DOHH2 (cell line): ENCODE results near the gene ATAD3C.
"Not testable (repeated sequence)": the region's sequence is repeated elsewhere in the genome, so short reads cannot be mapped to it uniquely, and the experiment has no call there.

Experiments
- H3F3A ChIP-seq: fragments of 200-600 bp; sonication (generic), shearing (Covaris generic); 2 replicates; pipeline ENCODE4 v1.6.0; 2016; ENCODE audit warnings: antibody characterized with exemption, mild to moderate bottlenecking; ENCODE audit not compliant: control insufficient read depth, insufficient read depth
- H3K27ac ChIP-seq: fragments of 200-600 bp; sonication (generic); 2 replicates; pipeline ENCODE4 v1.5.1; 2014; ENCODE audit warnings: low read depth, mild to moderate bottlenecking, low read length, moderate library complexity
- H3K27me3 ChIP-seq: fragments of 200-600 bp; sonication (generic); 2 replicates; pipeline ENCODE4 v1.6.1; 2014; ENCODE audit warnings: mild to moderate bottlenecking, low read length, mixed read lengths; ENCODE audit not compliant: control insufficient read depth
- H3K36me3 ChIP-seq: fragments of 200-600 bp; sonication (generic); 2 replicates; pipeline ENCODE4 v1.6.1; 2014; ENCODE audit warnings: mild to moderate bottlenecking, low read length, moderate library complexity, mixed read lengths; ENCODE audit not compliant: control insufficient read depth
- H3K4me1 ChIP-seq: fragments of 200-600 bp; sonication (generic); 2 replicates; pipeline ENCODE4 v1.6.1; 2014; ENCODE audit warnings: mild to moderate bottlenecking, low read length, mixed read lengths; ENCODE audit not compliant: control insufficient read depth
- H3K4me2 ChIP-seq: fragments of 200-600 bp; sonication (generic); 2 replicates; pipeline ENCODE4 v1.6.0; 2014; ENCODE audit warnings: mild to moderate bottlenecking, low read length, moderate library complexity
- H3K4me3 ChIP-seq: fragments of 200-600 bp; sonication (generic); 2 replicates; pipeline ENCODE4 v1.5.1; 2014; ENCODE audit warnings: mild to moderate bottlenecking, low read length, mixed read lengths
- H3K79me2 ChIP-seq: fragments of 200-600 bp; sonication (generic); 2 replicates; pipeline ENCODE4 v1.6.1; 2014; ENCODE audit warnings: mild to moderate bottlenecking, low read length, mixed read lengths; ENCODE audit not compliant: control insufficient read depth
- H3K9me2 ChIP-seq: fragments of 200-600 bp; sonication (generic); replicated peaks from 2 replicates; pipeline ENCODE4 v1.6.1; 2014; ENCODE audit warnings: mild to moderate bottlenecking, low read length, mixed read lengths; ENCODE audit not compliant: control insufficient read depth
- H3K9me3 ChIP-seq: fragments of 200-600 bp; sonication (generic); 2 replicates; pipeline ENCODE4 v1.6.1; 2014; ENCODE audit warnings: antibody characterized with exemption, low read length, mixed read lengths; ENCODE audit not compliant: control insufficient read depth, insufficient read depth
- H4K20me1 ChIP-seq: fragments of 200-600 bp; sonication (generic); 2 replicates; pipeline ENCODE4 v1.6.0; 2014; ENCODE audit warnings: low read depth, mild to moderate bottlenecking, antibody characterized with exemption, low read length, moderate library complexity; ENCODE audit not compliant: control insufficient read depth, insufficient read depth
- EZH2phosphoT487 ChIP-seq: fragments of 200-600 bp; sonication (generic); IDR thresholded peaks from 2 replicates; pipeline ENCODE4 v1.6.1; 2017; ENCODE audit warnings: borderline replicate concordance, mild to moderate bottlenecking, antibody characterized with exemption, low read length, moderate library complexity, mixed read lengths
- TF ChIP-seq, protein P1 (sequence below): fragments of 200-600 bp; sonication (generic); IDR thresholded peaks from one replicate; pipeline ENCODE4 v1.5.1; 2014; ENCODE audit warnings: antibody characterized with exemption, mild to moderate bottlenecking, low read depth, low read length; ENCODE audit not compliant: poor library complexity, severe bottlenecking

The ATAD3C gene

DNA sequence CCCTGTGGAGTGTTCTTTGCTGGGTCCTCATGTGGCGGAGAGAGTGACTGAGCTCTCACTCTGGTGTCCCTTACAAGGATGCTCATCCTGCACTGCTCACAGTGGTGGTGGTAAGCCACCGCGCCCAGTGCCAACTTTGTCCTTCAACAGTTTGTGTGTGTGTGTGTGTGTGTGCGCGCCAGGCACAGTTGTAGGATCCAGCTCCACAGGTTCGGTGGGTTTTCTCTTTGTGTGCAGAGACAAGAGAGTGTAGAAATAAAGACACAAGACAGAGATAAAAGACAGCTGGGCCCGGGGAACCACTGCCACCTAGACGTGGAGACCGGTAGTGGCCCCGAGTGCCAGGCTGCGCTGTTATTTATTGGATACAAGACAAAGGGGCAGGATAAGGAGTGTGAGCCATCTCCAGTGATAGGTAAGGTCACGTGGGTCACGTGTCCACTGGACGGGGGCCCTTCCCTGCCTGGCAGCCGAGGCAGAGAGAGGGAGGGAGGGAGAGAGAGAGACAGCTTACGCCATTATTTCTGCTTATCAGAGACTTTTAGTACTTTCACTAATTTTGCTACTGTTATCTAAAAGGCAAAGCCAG lies 55.4 kb downstream of the ATAD3C start:
- peak overlapping the region; percentile 26; the same call in 1 of the 2 replicates for H3K27ac ChIP-seq

DNA sequence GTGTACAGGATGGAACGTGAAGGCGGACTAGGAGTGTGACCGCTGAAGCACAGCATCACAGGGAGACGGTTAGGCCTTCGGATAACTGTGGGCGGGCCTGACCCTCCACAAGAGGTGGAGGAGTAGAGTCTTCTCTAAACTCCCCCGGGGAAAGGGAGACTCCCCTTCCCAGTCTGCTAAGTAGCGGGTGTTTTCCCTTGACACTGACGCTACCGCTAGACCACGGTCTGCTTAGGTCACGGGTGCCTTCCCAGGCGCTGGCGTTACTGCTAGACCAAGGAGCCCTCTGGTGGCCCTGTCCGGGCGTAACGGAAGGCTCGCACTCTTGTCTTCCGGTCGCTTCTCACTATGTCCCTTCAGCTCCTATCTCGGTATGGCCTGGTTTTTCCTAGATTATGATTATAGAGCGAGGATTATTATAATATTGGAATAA lies 55.9 kb downstream of the ATAD3C start:
- H3F3A ChIP-seq, H3K79me2 ChIP-seq, H4K20me1 ChIP-seq, H3K9me3 ChIP-seq, H3K9me2 ChIP-seq, H3K36me3 ChIP-seq, H3K27me3 ChIP-seq: not testable (repeated sequence)
- Histone ChIP-seq H3K27ac (peak overlapping the region; percentile 26; the same call in 1 of the 2 replicates), H3K4me2 (peak overlapping the region; percentile 62), H3K4me1 (peaks cover 15% of the 10 kb centered on the region), H3K4me3 (peak overlapping the region; percentile 55)

More for the DNA sequence above, 55.4 kb downstream of the ATAD3C start:
- not testable (repeated sequence) for H3F3A ChIP-seq, H3K9me2 ChIP-seq, H3K9me3 ChIP-seq, H3K27me3 ChIP-seq, H3K79me2 ChIP-seq, H4K20me1 ChIP-seq, H3K36me3 ChIP-seq
- TF ChIP-seq, protein P1, sequence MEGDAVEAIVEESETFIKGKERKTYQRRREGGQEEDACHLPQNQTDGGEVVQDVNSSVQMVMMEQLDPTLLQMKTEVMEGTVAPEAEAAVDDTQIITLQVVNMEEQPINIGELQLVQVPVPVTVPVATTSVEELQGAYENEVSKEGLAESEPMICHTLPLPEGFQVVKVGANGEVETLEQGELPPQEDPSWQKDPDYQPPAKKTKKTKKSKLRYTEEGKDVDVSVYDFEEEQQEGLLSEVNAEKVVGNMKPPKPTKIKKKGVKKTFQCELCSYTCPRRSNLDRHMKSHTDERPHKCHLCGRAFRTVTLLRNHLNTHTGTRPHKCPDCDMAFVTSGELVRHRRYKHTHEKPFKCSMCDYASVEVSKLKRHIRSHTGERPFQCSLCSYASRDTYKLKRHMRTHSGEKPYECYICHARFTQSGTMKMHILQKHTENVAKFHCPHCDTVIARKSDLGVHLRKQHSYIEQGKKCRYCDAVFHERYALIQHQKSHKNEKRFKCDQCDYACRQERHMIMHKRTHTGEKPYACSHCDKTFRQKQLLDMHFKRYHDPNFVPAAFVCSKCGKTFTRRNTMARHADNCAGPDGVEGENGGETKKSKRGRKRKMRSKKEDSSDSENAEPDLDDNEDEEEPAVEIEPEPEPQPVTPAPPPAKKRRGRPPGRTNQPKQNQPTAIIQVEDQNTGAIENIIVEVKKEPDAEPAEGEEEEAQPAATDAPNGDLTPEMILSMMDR = peak; percentile 73
- Histone ChIP-seq H3K4me2 (peak overlapping the region; percentile 62), H3K4me3 (peak overlapping the region; percentile 55), H3K4me1 (peaks cover 13% of the 10 kb centered on the region)

DNA sequence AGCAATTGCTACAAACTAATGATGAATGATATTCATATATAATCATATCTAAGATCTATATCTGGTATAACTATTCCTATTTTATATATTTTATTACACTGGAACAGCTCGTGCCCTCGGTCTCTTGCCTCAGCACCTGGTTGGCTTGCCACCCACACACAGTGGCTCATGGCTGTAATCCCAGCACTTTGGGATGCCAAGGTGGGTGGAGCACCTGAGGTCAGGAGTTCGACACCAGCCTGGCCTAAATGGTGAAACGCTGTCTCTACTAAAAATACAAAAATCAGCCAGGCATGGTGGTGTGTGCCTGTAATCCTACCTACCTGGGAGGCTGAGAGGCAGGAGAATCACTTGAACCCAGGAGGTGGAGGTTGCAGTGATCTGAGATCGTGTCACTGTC lies 56.3 kb downstream of the ATAD3C start:
- not testable (repeated sequence) for H3K4me2 ChIP-seq, H3K4me3 ChIP-seq, H3K27ac ChIP-seq, H3K9me3 ChIP-seq, H3K9me2 ChIP-seq, H3K79me2 ChIP-seq, H4K20me1 ChIP-seq, H3F3A ChIP-seq, H3K36me3 ChIP-seq, H3K27me3 ChIP-seq
- H3K4me1 ChIP-seq = peaks cover 18% of the 10 kb centered on the region

DNA sequence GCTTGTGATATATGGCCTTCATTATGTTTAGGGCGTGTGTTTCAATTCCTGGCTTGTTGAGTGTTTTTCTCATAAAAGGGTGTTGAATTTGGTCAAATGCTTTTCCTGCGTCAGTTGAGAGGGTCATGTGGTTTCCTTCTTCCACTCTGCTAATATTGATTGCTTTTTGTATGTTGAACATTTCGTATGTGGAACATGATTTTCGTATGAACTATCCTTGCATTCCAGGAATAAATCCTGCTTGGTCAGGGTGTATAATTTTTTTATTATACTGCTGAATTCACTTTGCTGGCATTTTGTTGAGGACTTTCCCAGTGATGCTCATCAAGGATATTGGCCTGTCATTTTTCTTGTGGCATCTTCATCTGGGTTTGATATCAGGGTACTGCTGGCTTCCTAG lies 57.8 kb downstream of the ATAD3C start:
- H3K27me3 ChIP-seq = no peaks in the 10 kb centered on the region
- no peaks in the 10 kb centered on the region for H3K9me2 ChIP-seq
- H3K4me1 ChIP-seq = peaks cover 22% of the 10 kb centered on the region
- TF ChIP-seq, protein P1 = no peak
- TF ChIP-seq EZH2phosphoT487 = no peak
- no peaks in the 10 kb centered on the region for H3K9me3 ChIP-seq
- H3K79me2 ChIP-seq = peaks cover 16% of the 10 kb centered on the region
- peaks cover 7% of the 10 kb centered on the region for H3F3A ChIP-seq
- no peak overlapping the region for H3K4me2 ChIP-seq
- H3K4me3 ChIP-seq = no peak overlapping the region
- H4K20me1 ChIP-seq = no peaks in the 10 kb centered on the region
- peaks cover 4% of the 10 kb centered on the region; the same call in 1 of the 2 replicates for H3K36me3 ChIP-seq
- no peak overlapping the region for H3K27ac ChIP-seq

DNA sequence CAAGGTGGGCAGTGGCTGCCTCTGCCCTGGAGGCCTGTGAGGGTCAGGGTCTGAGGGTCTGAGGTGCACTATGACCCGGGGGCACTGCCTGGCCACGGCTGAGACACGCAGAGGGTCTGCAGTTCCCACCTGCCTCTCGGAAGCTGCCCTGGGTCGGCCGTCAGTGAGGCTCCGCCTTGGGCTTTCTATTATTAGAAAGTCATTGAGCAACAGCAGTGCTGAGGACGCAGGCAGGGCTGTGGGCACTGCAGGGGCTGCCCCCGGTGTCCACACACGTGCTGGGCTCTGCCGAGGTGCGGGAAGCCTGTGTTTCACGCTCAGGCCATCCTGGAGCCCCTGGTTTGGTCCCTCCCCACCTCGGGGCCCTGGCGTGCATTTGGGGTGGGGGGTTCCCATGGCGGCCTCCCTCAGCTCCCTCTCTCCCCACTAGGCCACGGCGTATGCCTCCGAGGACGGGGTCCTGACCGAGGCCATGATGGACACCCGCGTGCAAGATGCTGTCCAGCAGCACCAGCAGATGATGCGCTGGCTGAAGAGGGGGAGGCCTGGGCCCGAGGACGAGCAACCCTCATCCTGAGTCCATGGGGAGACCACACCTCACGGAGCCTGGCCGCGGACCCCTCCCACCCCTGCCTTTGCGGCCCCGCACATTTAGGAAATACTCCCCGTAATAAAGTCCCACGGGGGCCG lies 59.4 kb downstream of the ATAD3C start:
- not testable (repeated sequence) for H3F3A ChIP-seq, H4K20me1 ChIP-seq, H3K27ac ChIP-seq, H3K27me3 ChIP-seq, H3K9me3 ChIP-seq, H3K36me3 ChIP-seq, H3K4me2 ChIP-seq, H3K9me2 ChIP-seq, H3K4me3 ChIP-seq
- Histone ChIP-seq H3K79me2 (peaks cover 31% of the 10 kb centered on the region), H3K4me1 (peaks cover 22% of the 10 kb centered on the region)

DNA sequence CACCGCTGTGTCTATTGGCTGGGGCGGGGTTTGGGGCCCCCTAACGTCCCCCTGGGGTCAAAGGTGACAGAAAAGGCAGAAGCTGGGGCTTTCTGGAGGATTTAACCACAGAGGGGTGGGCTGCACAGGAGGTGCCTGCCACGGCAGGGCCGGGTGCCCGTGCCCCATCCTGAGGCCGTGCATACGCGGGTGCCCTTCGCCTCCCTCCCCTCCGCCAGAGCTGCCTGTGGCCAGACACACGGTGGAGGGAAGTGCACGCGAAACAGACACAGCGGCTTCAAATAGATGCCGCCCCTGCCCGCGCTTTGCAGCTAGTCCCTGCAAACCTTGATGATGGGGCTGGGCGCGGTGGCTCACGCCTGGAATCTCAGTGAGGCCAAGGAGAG lies 60.0 kb downstream of the ATAD3C start:
- not testable (repeated sequence) for H3K27me3 ChIP-seq, H3K4me3 ChIP-seq, H3K9me2 ChIP-seq, H3K27ac ChIP-seq, H3F3A ChIP-seq, H3K4me2 ChIP-seq, H4K20me1 ChIP-seq, H3K36me3 ChIP-seq, H3K9me3 ChIP-seq
- Histone ChIP-seq H3K4me1 (peaks cover 21% of the 10 kb centered on the region), H3K79me2 (peaks cover 36% of the 10 kb centered on the region)
